Measurements from ENCODE around the gene SWI5. TPM values are rescaled to one million over a fixed set of nuclear protein-coding genes. Genes with fewer than 3 reads are reported as not detected.

SWI5 gene
- total and polyA plus RNA-seq, 2 experiments from 2014 or later, result 29.0 to 55.7 TPM

DNA sequence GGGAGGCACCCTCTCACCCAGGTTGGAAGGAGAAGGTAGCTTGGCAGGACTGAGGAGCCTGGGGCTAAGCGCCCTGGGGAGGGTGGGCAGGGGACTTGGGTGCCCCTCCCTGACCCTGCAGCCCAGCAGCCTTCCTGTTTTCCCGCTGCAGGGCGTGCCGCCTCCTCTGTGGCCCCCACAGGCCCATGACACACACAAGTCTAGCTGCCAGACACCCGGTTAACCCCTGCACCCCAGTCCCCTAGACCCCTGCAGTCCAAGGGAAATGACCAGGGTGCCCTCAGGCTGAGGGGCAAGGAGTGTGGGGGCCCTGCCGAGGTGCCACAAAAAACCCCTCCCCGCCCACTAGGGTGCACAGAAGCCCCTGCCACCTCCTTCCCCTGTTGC, 33.3 kb upstream of the SWI5 start:
- Histone ChIP-seq H3K27ac (peak overlapping the region; percentile 100), H3K4me1 (ENCODE audit: insufficient read depth) (peaks cover 30% of the 10 kb centered on the region), H3K9me3 (ENCODE audit: low read depth) (no peaks in the 10 kb centered on the region), H3K27me3 (no peaks in the 10 kb centered on the region), H3K4me3 (no peak overlapping the region), H3K36me3 (replicated peaks; ENCODE audit: insufficient read depth, low read depth) (no peaks in the 10 kb centered on the region), H3K9me2 (replicated peaks; ENCODE audit: insufficient read depth) (no peaks in the 10 kb centered on the region), H4K20me1 (ENCODE audit: insufficient read depth, poor library complexity, severe bottlenecking) (no peaks in the 10 kb centered on the region), H3K4me2 (peak overlapping the region; percentile 78), H2AFZ (no peak overlapping the region), H3K79me2 (no peaks in the 10 kb centered on the region)
- WGBS (ENCODE audit: low lambda C conversion rate, missing lambda C conversion rate), result 43% methylated on average over 4 of the region's 7 CpGs
- TF ChIP-seq EZH2phosphoT487 (IDR thresholded peaks at IDR 0.05; ENCODE audit: low read depth, severe bottlenecking, unreplicated experiment), result no peak
- no peak for TF ChIP-seq CTCF (IDR thresholded peaks at IDR 0.05; ENCODE audit: poor library complexity)
- TF ChIP-seq EZH2 (IDR thresholded peaks at IDR 0.05; ENCODE audit: borderline replicate concordance), result no peak
- DNase-seq (ENCODE audit: low spot score), result peak; percentile 5

DNA sequence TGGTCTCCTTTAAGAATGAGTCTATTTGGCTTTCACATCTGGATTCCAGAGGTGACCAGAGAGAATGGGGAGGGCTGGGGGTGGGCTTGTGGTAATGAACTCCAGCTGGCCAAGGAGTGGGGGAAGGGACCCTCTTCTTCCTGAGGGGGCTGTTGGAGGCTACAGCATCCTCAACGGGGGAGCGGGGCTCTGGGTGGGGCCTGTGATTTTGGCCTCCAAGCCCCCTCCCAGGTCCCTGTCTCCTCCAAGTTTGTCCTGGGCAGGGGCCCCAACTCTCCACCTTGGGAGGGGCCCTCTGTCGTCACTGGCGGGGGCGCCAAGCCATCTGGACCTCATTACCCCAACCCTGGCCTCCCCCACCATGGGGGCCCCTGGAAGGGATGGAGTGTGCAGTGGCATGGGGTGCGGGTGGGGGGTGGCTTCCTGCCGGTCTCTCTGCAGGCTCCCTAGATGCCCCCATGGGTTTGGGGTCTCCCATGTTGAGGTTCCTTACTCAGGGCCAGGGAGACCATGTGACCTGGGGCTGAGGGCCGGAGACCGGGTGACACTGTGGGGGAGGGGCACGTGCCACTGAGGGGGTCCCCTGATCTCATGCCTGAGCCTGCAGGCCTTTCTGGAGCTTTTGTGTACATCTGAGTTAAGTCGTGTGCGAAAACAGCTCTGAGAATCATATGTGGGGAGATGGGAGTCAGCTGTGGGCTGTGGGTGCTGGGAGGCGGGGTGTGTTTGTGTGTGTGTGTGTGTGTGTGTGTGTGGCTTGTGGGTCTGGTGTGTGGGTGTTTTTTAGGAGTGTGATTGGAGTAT, 32.7 kb upstream of the SWI5 start:
- no peaks in the 10 kb centered on the region for H3K9me2 ChIP-seq (replicated peaks; ENCODE audit: insufficient read depth)
- no peaks in the 10 kb centered on the region for H4K20me1 ChIP-seq (ENCODE audit: insufficient read depth, poor library complexity, severe bottlenecking)
- no peaks in the 10 kb centered on the region for H3K79me2 ChIP-seq
- peak; percentile 66 for DNase-seq (ENCODE audit: low spot score)
- no peaks in the 10 kb centered on the region for H3K36me3 ChIP-seq (replicated peaks; ENCODE audit: insufficient read depth, low read depth)
- H3K4me3 ChIP-seq, result no peak overlapping the region
- no peak for TF ChIP-seq EZH2phosphoT487 (IDR thresholded peaks at IDR 0.05; ENCODE audit: low read depth, severe bottlenecking, unreplicated experiment)
- no peak for TF ChIP-seq CTCF (IDR thresholded peaks at IDR 0.05; ENCODE audit: poor library complexity)
- TF ChIP-seq EZH2 (IDR thresholded peaks at IDR 0.05; ENCODE audit: borderline replicate concordance), result no peak
- no peaks in the 10 kb centered on the region for H3K27me3 ChIP-seq
- WGBS (ENCODE audit: low lambda C conversion rate, missing lambda C conversion rate), result 50% methylated on average over 9 of the region's 13 CpGs
- peak overlapping the region; percentile 100 for H3K27ac ChIP-seq
- no peaks in the 10 kb centered on the region for H3K9me3 ChIP-seq (ENCODE audit: low read depth)
- no peak overlapping the region for H2AFZ ChIP-seq
- H3K4me1 ChIP-seq (ENCODE audit: insufficient read depth), result peaks cover 30% of the 10 kb centered on the region
- peak overlapping the region; percentile 78 for H3K4me2 ChIP-seq

DNA sequence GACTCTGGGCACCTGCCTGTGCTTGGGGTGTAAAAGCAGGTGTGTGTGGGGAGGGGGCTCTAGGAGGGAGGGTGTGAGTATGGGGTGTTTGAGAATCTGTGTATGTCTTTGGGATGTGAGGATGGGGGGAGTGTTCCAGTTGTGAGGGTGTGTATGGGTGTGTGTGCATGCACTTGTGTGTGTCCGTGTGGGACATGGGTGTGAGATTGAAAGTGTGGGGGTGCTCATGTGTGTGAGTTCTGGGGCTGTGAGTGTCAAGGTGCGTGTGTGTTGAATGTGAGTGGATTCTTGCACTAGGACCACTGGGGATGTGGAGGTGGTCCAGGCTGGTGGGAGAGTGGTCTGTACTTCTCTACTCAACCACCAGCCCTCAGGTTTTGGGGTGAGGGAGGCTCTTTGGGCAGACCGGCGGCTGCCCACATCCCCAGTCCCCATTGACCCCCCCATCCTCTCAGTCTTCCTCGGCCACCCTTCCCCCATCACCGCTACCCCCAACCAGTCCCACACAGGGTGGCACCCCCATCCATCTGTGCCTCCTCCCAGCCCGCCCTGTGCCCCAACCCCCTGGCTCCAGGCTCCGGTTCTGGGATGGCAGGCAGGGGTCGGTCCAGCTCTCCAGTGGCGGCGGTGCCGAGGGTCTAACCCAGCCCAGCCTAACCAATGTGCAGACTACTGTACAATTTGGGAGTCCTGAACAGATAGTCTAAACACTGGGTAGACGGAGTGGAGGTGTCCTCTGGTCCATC, 31.8 kb upstream of the SWI5 start:
- Histone ChIP-seq H3K9me3 (ENCODE audit: low read depth) (no peaks in the 10 kb centered on the region), H3K36me3 (replicated peaks; ENCODE audit: insufficient read depth, low read depth) (no peaks in the 10 kb centered on the region), H3K79me2 (no peaks in the 10 kb centered on the region), H3K9me2 (replicated peaks; ENCODE audit: insufficient read depth) (no peaks in the 10 kb centered on the region), H3K27me3 (no peaks in the 10 kb centered on the region), H2AFZ (no peak overlapping the region), H3K27ac (peak overlapping the region; percentile 100), H4K20me1 (ENCODE audit: insufficient read depth, poor library complexity, severe bottlenecking) (no peaks in the 10 kb centered on the region), H3K4me1 (ENCODE audit: insufficient read depth) (peaks cover 30% of the 10 kb centered on the region), H3K4me2 (peak overlapping the region; percentile 78), H3K4me3 (peak overlapping the region; percentile 37)
- 56% methylated on average over 9 of the region's 13 CpGs for WGBS (ENCODE audit: low lambda C conversion rate, missing lambda C conversion rate)
- TF ChIP-seq CTCF (IDR thresholded peaks at IDR 0.05; ENCODE audit: poor library complexity) (no peak), EZH2 (IDR thresholded peaks at IDR 0.05; ENCODE audit: borderline replicate concordance) (no peak), EZH2phosphoT487 (IDR thresholded peaks at IDR 0.05; ENCODE audit: low read depth, severe bottlenecking, unreplicated experiment) (no peak)
- no peak for DNase-seq (ENCODE audit: low spot score)

All from hepatocyte (in vitro differentiated cells).